H1 (cell line): ENCODE data around the gene KRT75. TPM values are rescaled to one million over a fixed set of nuclear protein-coding genes. Genes with fewer than 3 reads are reported as not detected.

Experiments
- CTCF ChIA-PET: fragments of 300-600 bp; sonication (Branson Sonifier 250); formaldehyde crosslinking; loops from one replicate; lab custom pipeline; 2021; ENCODE audit not compliant: partially characterized antibody; lab: Charles Lee
- POLR2A ChIA-PET: fragments of 300-600 bp; sonication (Branson Sonifier 250); formaldehyde crosslinking; loops from one replicate; lab custom pipeline; 2021; ENCODE audit warnings: inconsistent platforms; ENCODE audit not compliant: partially characterized antibody; lab: Charles Lee
- DNase-seq, 2 experiments: peaks; one replicate each; pipeline versions ENCODE4 v3.0.0 to v3.0.0-alpha.2; 2010 to 2022; ENCODE audit warnings: low spot score in 2 of 2, low read depth in 1 of 2, mixed read lengths in 1 of 2
- FAIRE-seq: peaks from 2 replicates; lab custom pipeline; 2011; peaks lifted over from hg19 to GRCh38; lab: Jason Lieb, UNC
- H2AFZ ChIP-seq: 2 replicates; pipeline ENCODE4 v1.8.1; 2012; ENCODE audit warnings: low read length, inconsistent platforms
- H2AK5ac ChIP-seq: 2 replicates; pipeline ENCODE4 v1.6.1; 2013; ENCODE audit warnings: low read depth, low read length
- H2BK120ac ChIP-seq: replicated peaks from 2 replicates; pipeline ENCODE3; 2013; ENCODE audit warnings: low read depth, low read length, inconsistent platforms
- H2BK12ac ChIP-seq: 2 replicates; pipeline ENCODE4 v1.6.1; 2013; ENCODE audit warnings: low read depth, low read length
- H2BK15ac ChIP-seq: 2 replicates; pipeline ENCODE4 v1.6.1; 2013; ENCODE audit warnings: low read length
- H2BK20ac ChIP-seq: 2 replicates; pipeline ENCODE4 v1.6.1; 2013; ENCODE audit warnings: low read length
- H2BK5ac ChIP-seq: 2 replicates; pipeline ENCODE4 v1.6.1; 2013; ENCODE audit warnings: low read depth, low read length
- H3K14ac ChIP-seq: 2 replicates; pipeline ENCODE4 v1.6.1; 2013; ENCODE audit warnings: inconsistent platforms; ENCODE audit not compliant: insufficient read length
- H3K18ac ChIP-seq: 2 replicates; pipeline ENCODE4 v1.6.1; 2013; ENCODE audit warnings: low read length; ENCODE audit errors: extremely low read depth
- H3K23ac ChIP-seq: 2 replicates; pipeline ENCODE4 v1.6.1; 2013; ENCODE audit warnings: inconsistent platforms; ENCODE audit not compliant: insufficient read length
- H3K23me2 ChIP-seq: 2 replicates; pipeline ENCODE4 v1.6.1; 2013; ENCODE audit warnings: low read depth, low read length
- H3K27ac ChIP-seq: 2 replicates; pipeline ENCODE4 v1.6.1; 2011; ENCODE audit warnings: low read depth, low read length, inconsistent platforms
- H3K27me3 ChIP-seq, 4 experiments: replicated peaks in 1 of 4; 1 replicate in 1 of 4; 2 replicates in 3 of 4; pipeline versions ENCODE4 v1.6.1 to v1.8.1; 2011 to 2013; ENCODE audit warnings: low read length in 3 of 4, mild to moderate bottlenecking in 3 of 4, inconsistent platforms in 2 of 4, mixed read lengths in 2 of 4, moderate library complexity in 1 of 4; ENCODE audit not compliant: control insufficient read depth in 3 of 4, insufficient read depth in 3 of 4; ENCODE audit errors: extremely low read depth in 1 of 4
- H3K36me3 ChIP-seq, 4 experiments: 2 replicates each; pipeline versions ENCODE4 v1.6.1 to v1.8.1; 2011 to 2013; ENCODE audit warnings: mild to moderate bottlenecking in 4 of 4, low read length in 3 of 4, moderate library complexity in 2 of 4, control low read depth in 1 of 4, inconsistent platforms in 1 of 4; ENCODE audit not compliant: insufficient read depth in 4 of 4, control insufficient read depth in 2 of 4
- H3K4ac ChIP-seq: replicated peaks from 2 replicates; pipeline ENCODE3; 2013; ENCODE audit warnings: low read length, low read depth, mixed read lengths, inconsistent platforms; ENCODE audit not compliant: insufficient read length
- H3K4me1 ChIP-seq, 4 experiments: replicated peaks in 1 of 4; 1 replicate in 1 of 4; 2 replicates in 3 of 4; pipeline versions ENCODE4 v1.6.1 to v1.8.1; 2011 to 2013; ENCODE audit warnings: low read length in 3 of 4, inconsistent platforms in 2 of 4, mixed read lengths in 1 of 4; ENCODE audit not compliant: insufficient read depth in 4 of 4, control insufficient read depth in 3 of 4
- H3K4me2 ChIP-seq, 2 experiments: 2 replicates each; pipeline versions ENCODE4 v1.6.1 to v1.8.1; 2011 to 2013; ENCODE audit warnings: low read depth in 2 of 2, low read length in 2 of 2, control low read depth in 1 of 2, inconsistent platforms in 1 of 2, mild to moderate bottlenecking in 1 of 2; ENCODE audit not compliant: insufficient read depth in 1 of 2
- H3K4me3 ChIP-seq, 4 experiments: fragments of 200-600, 300-600 bp in 1 of 4; sonication (generic), shearing (Covaris generic), sonication (Bioruptor Twin) in 1 of 4; 2 replicates each; pipeline versions ENCODE4 v1.5.1 to v1.8.1; 2011 to 2016; ENCODE audit warnings: low read length in 4 of 4, low read depth in 3 of 4, control low read depth in 2 of 4, inconsistent platforms in 2 of 4, mild to moderate bottlenecking in 2 of 4, mixed read lengths in 1 of 4, moderate library complexity in 1 of 4; ENCODE audit not compliant: insufficient read depth in 2 of 4; ENCODE audit errors: extremely low read depth in 1 of 4
- H3K56ac ChIP-seq: replicated peaks from 2 replicates; pipeline ENCODE3; 2013; ENCODE audit warnings: low read depth, mild to moderate bottlenecking, mixed read lengths, low read length, inconsistent platforms; ENCODE audit not compliant: insufficient read length
- H3K79me1 ChIP-seq: 2 replicates; pipeline ENCODE4 v1.6.1; 2013; ENCODE audit warnings: low read depth, low read length, control low read depth
- H3K79me2 ChIP-seq, 2 experiments: 2 replicates each; pipeline versions ENCODE4 v1.6.1 to v1.8.1; 2012 to 2013; ENCODE audit warnings: low read length in 2 of 2, mild to moderate bottlenecking in 2 of 2, inconsistent platforms in 1 of 2; ENCODE audit not compliant: insufficient read depth in 2 of 2, control insufficient read depth in 1 of 2
- H3K9ac ChIP-seq, 4 experiments: replicated peaks in 1 of 4; 1 replicate in 1 of 4; 2 replicates in 3 of 4; pipeline versions ENCODE4 v1.6.1 to v1.8.1; 2011 to 2013; ENCODE audit warnings: low read depth in 3 of 4, low read length in 3 of 4, control low read depth in 2 of 4, mild to moderate bottlenecking in 2 of 4, moderate library complexity in 2 of 4, inconsistent platforms in 1 of 4; ENCODE audit errors: extremely low read depth in 1 of 4
- H3K9me3 ChIP-seq, 2 experiments: 2 replicates each; pipeline versions ENCODE4 v1.6.1 to v1.8.1; 2012 to 2013; ENCODE audit warnings: mild to moderate bottlenecking in 2 of 2, moderate library complexity in 2 of 2, control low read depth in 1 of 2, inconsistent platforms in 1 of 2, low read depth in 1 of 2, low read length in 1 of 2, mixed read lengths in 1 of 2; ENCODE audit not compliant: insufficient read depth in 2 of 2
- H4K20me1 ChIP-seq, 2 experiments: replicated peaks in 1 of 2; 2 replicates each; pipeline versions ENCODE3 to v1.8.1; 2011 to 2013; ENCODE audit warnings: inconsistent platforms in 2 of 2, low read length in 2 of 2, mild to moderate bottlenecking in 1 of 2; ENCODE audit not compliant: insufficient read depth in 2 of 2, control insufficient read depth in 1 of 2
- H4K5ac ChIP-seq: 2 replicates; pipeline ENCODE4 v1.6.1; 2013; ENCODE audit warnings: low read length, low read depth, mixed read lengths, inconsistent platforms; ENCODE audit not compliant: insufficient read length
- H4K8ac ChIP-seq: 2 replicates; pipeline ENCODE4 v1.8.0; 2013; ENCODE audit warnings: mild to moderate bottlenecking, moderate library complexity, low read length, inconsistent platforms; ENCODE audit not compliant: insufficient read depth; ENCODE audit errors: extremely low read depth
- H4K91ac ChIP-seq: replicated peaks from 2 replicates; pipeline ENCODE3; 2013; ENCODE audit warnings: low read length, mixed read lengths, inconsistent platforms; ENCODE audit not compliant: insufficient read length
- BACH1 ChIP-seq: IDR thresholded peaks from 2 replicates; pipeline ENCODE4 v1.6.1; 2012; ENCODE audit warnings: low read length, improper control_type of control experiment
- BRCA1 ChIP-seq: IDR thresholded peaks from 2 replicates; pipeline ENCODE4 v1.6.1; 2012; ENCODE audit warnings: low read depth, low read length, improper control_type of control experiment
- EP300 ChIP-seq, 2 experiments: IDR thresholded peaks; 1 replicate in 1 of 2; 2 replicates in 1 of 2; pipeline ENCODE4 v1.6.1; 2011 to 2012; ENCODE audit warnings: low read depth in 2 of 2, low read length in 2 of 2, mild to moderate bottlenecking in 2 of 2, borderline replicate concordance in 1 of 2, inconsistent platforms in 1 of 2, moderate library complexity in 1 of 2
- RNF2 ChIP-seq: fragments of 200-900, 300-1000 bp; sonication (generic); IDR thresholded peaks from 2 replicates; pipeline ENCODE4 v1.7.1; 2016; ENCODE audit warnings: borderline replicate concordance, low read depth, mild to moderate bottlenecking, antibody characterized with exemption, low read length; ENCODE audit not compliant: poor library complexity, severe bottlenecking; ENCODE audit errors: missing control alignments
- RXRA ChIP-seq: IDR thresholded peaks from 2 replicates; pipeline ENCODE4 v1.6.1; 2011; ENCODE audit warnings: low read depth, mild to moderate bottlenecking, low read length, moderate library complexity; ENCODE audit not compliant: insufficient read depth
- WGBS, 2 experiments: shearing (Covaris generic) in 1 of 2; methylation state at CpG; one replicate each; pipeline versions ENCODE4 v1.1.6 to v1.1.7; 2013 to 2015; ENCODE audit warnings: low lambda C conversion rate in 2 of 2, mixed read lengths in 2 of 2, inconsistent platforms in 1 of 2, low coverage in 1 of 2, missing lambda C conversion rate in 1 of 2; ENCODE audit not compliant: insufficient replicate concordance in 2 of 2, insufficient coverage in 1 of 2, insufficient read length in 1 of 2; ENCODE audit errors: extremely low coverage in 1 of 2, missing lambda C conversion rate in 1 of 2; 5-methylcytosine and 5-hydroxymethylcytosine counted together
- polyA plus RNA-seq, 7 experiments: library from polyadenylated mRNA; depleted of rRNA in 3 of 7; stranded (reverse) in 5 of 7; unstranded in 2 of 7; fragments of >200 nt in 5 of 7; fragments of 200-250 nt in 2 of 7; gene quantifications; 1 replicate in 5 of 7; 2 replicates in 1 of 7; 4 replicates in 1 of 7; pipeline versions ENCODE4 v1.2.1 to v1.2.3, GENCODE V29; 2011 to 2013; ENCODE audit warnings: missing spikeins in 2 of 7, mixed read lengths in 2 of 7
- total RNA-seq: library from RNA; stranded (reverse); fragmentation: NEBNext Ultra II Directional; extraction: Animal tissue kit (Norgen Biotek cat#: 25700); gene quantifications from 2 replicates; pipeline ENCODE4 v1.2.1, GENCODE V29; 2021

The KRT75 gene
- total and polyA plus RNA-seq, 2 of the 8 experiments (the other 6 are each of a cell fraction or from before 2014, with no cell fraction given): not detected

GRCh38 chr12:52454411-52455201 is 20.4 kb upstream of the KRT75 start:
- ChIA-PET CTCF (interaction anchor here (1.0 kb wide), 1 partner anchor 13 kb away, joined by 3 read pairs; no protein-coding TSS in a partner anchor), POLR2A (no interaction called here)
- Histone ChIP-seq H4K20me1 (no peaks in the 10 kb centered on the region), H3K4ac (no peak overlapping the region), H3K27ac (no peak overlapping the region), H3K18ac (no peak overlapping the region; the same call in 1 of the 2 replicates), H3K4me1 (no peaks in the 10 kb centered on the region), H2AFZ (no peak overlapping the region), H3K79me2 (no peaks in the 10 kb centered on the region), H3K9ac (no peak overlapping the region), H4K5ac (no peak overlapping the region), H2BK15ac (0 out of 2 replicates have a peak overlapping the region, but pooled peaks have one; percentile 46), H2AK5ac (no peak overlapping the region; the same call in 1 of the 2 replicates), H3K23me2 (no peaks in the 10 kb centered on the region), H2BK20ac (no peak overlapping the region), H3K56ac (no peak overlapping the region), H4K8ac (no peak overlapping the region), H3K27me3 (no peaks in the 10 kb centered on the region), H3K36me3 (no peaks in the 10 kb centered on the region), H3K79me1 (no peaks in the 10 kb centered on the region), H3K14ac (no peak overlapping the region), H4K91ac (no peak overlapping the region), H3K4me3 (no peak overlapping the region; a peak in 1 of 8 replicates), H3K23ac (no peak overlapping the region), H3K9me3 (no peaks in the 10 kb centered on the region), H2BK120ac (no peak overlapping the region), H2BK12ac (0 out of 2 replicates have a peak overlapping the region, but pooled peaks have one; percentile 40), H2BK5ac (no peak overlapping the region), H3K4me2 (peak overlapping the region; percentile 16 to 49)
- DNase-seq: no peak
- 39% methylated on average over 3 of the region's 3 CpGs; no CpG with 5 or more reads in 1 of the 2 experiments for WGBS, 2 experiments
- FAIRE-seq: no peak
- no peak for TF ChIP-seq RXRA
- no peak for TF ChIP-seq BRCA1
- TF ChIP-seq EP300 (IDR thresholded peaks at IDR 0.05; ENCODE audit: borderline replicate concordance in 1 of 2, low read depth in 2 of 2, low read length in 2 of 2): no peak
- no peak for TF ChIP-seq RNF2
- TF ChIP-seq BACH1: no peak
